Neuron (in vitro differentiated cells): Measurements from ENCODE around the gene MREG.
A peak's percentile ranks its signal among the peaks of the same experiment; 100 is the strongest.
"Not testable (repeated sequence)": the region's sequence is repeated elsewhere in the genome, so short reads cannot be mapped to it uniquely, and the experiment has no call there.

ENCODE experiments used
- H2AFZ ChIP-seq: one replicate; pipeline ENCODE4 v1.6.1; 2013; ENCODE audit warnings: low read depth, mild to moderate bottlenecking, inconsistent platforms, low read length, moderate library complexity
- H3K27me3 ChIP-seq: one replicate; pipeline ENCODE4 v1.6.1; 2013; ENCODE audit warnings: low read length; ENCODE audit not compliant: insufficient read depth
- H3K36me3 ChIP-seq: one replicate; pipeline ENCODE4 v1.6.1; 2013; ENCODE audit warnings: low read length; ENCODE audit not compliant: insufficient read depth
- H3K4me1 ChIP-seq: one replicate; pipeline ENCODE4 v1.6.1; 2013; ENCODE audit warnings: low read length; ENCODE audit not compliant: insufficient read depth
- H3K4me3 ChIP-seq: 2 replicates; pipeline ENCODE4 v1.5.1; 2013; ENCODE audit warnings: mild to moderate bottlenecking, low read length, moderate library complexity
- H3K9me3 ChIP-seq: one replicate; pipeline ENCODE4 v1.6.1; 2013; ENCODE audit warnings: low read length

MREG gene

GRCh38 chr2:216014986-216015385, 1.6 kb upstream of the MREG start:
- Histone ChIP-seq H3K4me3 (no peak overlapping the region), H2AFZ (no peak overlapping the region), H3K27me3 (no peaks in the 10 kb centered on the region), H3K9me3 (no peaks in the 10 kb centered on the region), H3K36me3 (no peaks in the 10 kb centered on the region), H3K4me1 (peaks cover 17% of the 10 kb centered on the region)

- peak overlapping the region; percentile 94 for H3K4me3 ChIP-seq
These were observed 655 bp upstream of the MREG start for GRCh38 chr2:216014006-216014405.

GRCh38 chr2:216012830-216013079, 596 bp downstream of the MREG start:
- H3K4me3 ChIP-seq: peak overlapping the region; percentile 94
- H3K36me3 ChIP-seq: no peaks in the 10 kb centered on the region
- H2AFZ ChIP-seq: peak overlapping the region; percentile 97
- H3K4me1 ChIP-seq: peaks cover 17% of the 10 kb centered on the region
- no peaks in the 10 kb centered on the region for H3K9me3 ChIP-seq
- no peaks in the 10 kb centered on the region for H3K27me3 ChIP-seq

More at GRCh38 chr2:216014006-216014405, 655 bp upstream of the MREG start:
- Histone ChIP-seq H3K4me1 (peaks cover 17% of the 10 kb centered on the region), H3K27me3 (no peaks in the 10 kb centered on the region), H3K9me3 (no peaks in the 10 kb centered on the region), H3K36me3 (no peaks in the 10 kb centered on the region), H2AFZ (no peak overlapping the region)

- Histone ChIP-seq H3K9me3 (no peaks in the 10 kb centered on the region), H2AFZ (peak overlapping the region; percentile 97), H3K36me3 (no peaks in the 10 kb centered on the region), H3K4me1 (peaks cover 17% of the 10 kb centered on the region), H3K4me3 (peak overlapping the region; percentile 94), H3K27me3 (no peaks in the 10 kb centered on the region)
These were observed 1.1 kb downstream of the MREG start for GRCh38 chr2:216012133-216012829.

GRCh38 chr2:216009215-216009614, 4.1 kb downstream of the MREG start:
- peaks cover 23% of the 10 kb centered on the region for H3K4me1 ChIP-seq
- H2AFZ ChIP-seq, H3K4me3 ChIP-seq, H3K36me3 ChIP-seq, H3K9me3 ChIP-seq, H3K27me3 ChIP-seq: not testable (repeated sequence)

- no peaks in the 10 kb centered on the region for H3K9me3 ChIP-seq
- H3K4me3 ChIP-seq: no peak overlapping the region
- H3K4me1 ChIP-seq: peaks cover 21% of the 10 kb centered on the region
- no peaks in the 10 kb centered on the region for H3K27me3 ChIP-seq
- H2AFZ ChIP-seq: no peak overlapping the region
- H3K36me3 ChIP-seq: no peaks in the 10 kb centered on the region
These were observed 5.0 kb downstream of the MREG start for GRCh38 chr2:216008387-216008786.

GRCh38 chr2:216006164-216006663, 7.1 kb downstream of the MREG start:
- Histone ChIP-seq H3K4me3 (no peak overlapping the region), H3K27me3 (no peaks in the 10 kb centered on the region), H3K4me1 (peaks cover 17% of the 10 kb centered on the region), H3K36me3 (no peaks in the 10 kb centered on the region), H3K9me3 (no peaks in the 10 kb centered on the region), H2AFZ (no peak overlapping the region)

- peaks cover 17% of the 10 kb centered on the region for H3K4me1 ChIP-seq
- H3K4me3 ChIP-seq: no peak overlapping the region
- no peaks in the 10 kb centered on the region for H3K9me3 ChIP-seq
- no peaks in the 10 kb centered on the region for H3K36me3 ChIP-seq
- no peaks in the 10 kb centered on the region for H3K27me3 ChIP-seq
- H2AFZ ChIP-seq: no peak overlapping the region
These were observed 8.6 kb downstream of the MREG start for GRCh38 chr2:216004697-216005283.

GRCh38 chr2:216003876-216004696, 9.3 kb downstream of the MREG start:
- Histone ChIP-seq H3K4me3 (no peak overlapping the region), H3K9me3 (no peaks in the 10 kb centered on the region), H2AFZ (no peak overlapping the region), H3K4me1 (peaks cover 17% of the 10 kb centered on the region), H3K27me3 (no peaks in the 10 kb centered on the region), H3K36me3 (no peaks in the 10 kb centered on the region)

- no peak overlapping the region for H3K4me3 ChIP-seq
- peaks cover 17% of the 10 kb centered on the region for H3K4me1 ChIP-seq
- no peaks in the 10 kb centered on the region for H3K27me3 ChIP-seq
- no peak overlapping the region for H2AFZ ChIP-seq
- no peaks in the 10 kb centered on the region for H3K36me3 ChIP-seq
- no peaks in the 10 kb centered on the region for H3K9me3 ChIP-seq
These were observed 10.7 kb downstream of the MREG start for GRCh38 chr2:216002693-216003092.

GRCh38 chr2:216002101-216002678, 11.2 kb downstream of the MREG start:
- Histone ChIP-seq H2AFZ (no peak overlapping the region), H3K9me3 (no peaks in the 10 kb centered on the region), H3K27me3 (no peaks in the 10 kb centered on the region), H3K4me3 (no peak overlapping the region), H3K4me1 (peaks cover 17% of the 10 kb centered on the region), H3K36me3 (no peaks in the 10 kb centered on the region)

GRCh38 chr2:216001216-216002100, 11.9 kb downstream of the MREG start:
- Histone ChIP-seq H2AFZ (no peak overlapping the region), H3K4me1 (peaks cover 17% of the 10 kb centered on the region), H3K36me3 (no peaks in the 10 kb centered on the region), H3K27me3 (no peaks in the 10 kb centered on the region), H3K4me3 (no peak overlapping the region), H3K9me3 (no peaks in the 10 kb centered on the region)
